NCI-H345 (cell line): Measurements from ENCODE around the gene ACER3.
A peak's percentile ranks its signal among the peaks of the same experiment; 100 is the strongest.
"Not testable (repeated sequence)": the region's sequence is repeated elsewhere in the genome, so short reads cannot be mapped to it uniquely, and the experiment has no call there.

Experiments used
- DNase-seq: peaks from one replicate; lab custom pipeline; 2025; lab: John Stamatoyannopoulos, UW

The ACER3 gene

GRCh38 chr11:76919887-76920746 is 59.4 kb downstream of the ACER3 start:
- DNase-seq: peak; percentile 84

GRCh38 chr11:76927160-76927559 is 66.4 kb downstream of the ACER3 start:
- DNase-seq: no peak

- DNase-seq: no peak
Measured at GRCh38 chr11:76935042-76935441, 74.3 kb downstream of the ACER3 start.

GRCh38 chr11:76939219-76939631 is 78.5 kb downstream of the ACER3 start:
- no peak for DNase-seq

GRCh38 chr11:76944225-76944624 is 83.5 kb downstream of the ACER3 start:
- DNase-seq: no peak

- DNase-seq: no peak
Measured at GRCh38 chr11:76946223-76946622, 85.5 kb downstream of the ACER3 start.

- no peak for DNase-seq
Measured at GRCh38 chr11:76947190-76947589, 86.5 kb downstream of the ACER3 start.

- no peak for DNase-seq
Measured at GRCh38 chr11:76947800-76948199, 87.1 kb downstream of the ACER3 start.

GRCh38 chr11:76955459-76956114 is 94.9 kb downstream of the ACER3 start:
- no peak for DNase-seq

- DNase-seq: no peak
Measured at GRCh38 chr11:76962583-76963416, 102.1 kb downstream of the ACER3 start.

- not testable (repeated sequence) for DNase-seq
Measured at GRCh38 chr11:76963417-76964168, 102.9 kb downstream of the ACER3 start.

GRCh38 chr11:76972051-76972450 is 111.3 kb downstream of the ACER3 start:
- no peak for DNase-seq

GRCh38 chr11:76974179-76974891 is 113.6 kb downstream of the ACER3 start:
- DNase-seq: no peak

- no peak for DNase-seq
Measured at GRCh38 chr11:76975513-76975912, 114.8 kb downstream of the ACER3 start.

- no peak for DNase-seq
Measured at GRCh38 chr11:76977791-76978190, 117.1 kb downstream of the ACER3 start.

- no peak for DNase-seq
Measured at GRCh38 chr11:76978239-76978638, 117.5 kb downstream of the ACER3 start.

GRCh38 chr11:76978818-76979217 is 118.1 kb downstream of the ACER3 start:
- no peak for DNase-seq

GRCh38 chr11:76980196-76980595 is 119.5 kb downstream of the ACER3 start:
- no peak for DNase-seq

GRCh38 chr11:76984743-76985142 is 124.0 kb downstream of the ACER3 start:
- DNase-seq: no peak

- no peak for DNase-seq
Measured at GRCh38 chr11:76987203-76987602, 126.5 kb downstream of the ACER3 start.

- DNase-seq: no peak
Measured at GRCh38 chr11:76990628-76991027, 129.9 kb downstream of the ACER3 start.
